GM12878 (cell line): ENCODE data around the gene MEF2C. TPM values are rescaled to one million over a fixed set of nuclear protein-coding genes. Genes with fewer than 3 reads are reported as not detected.

Experiments used
- CREM ChIP-seq: IDR thresholded peaks from 2 replicates; pipeline ENCODE4 v1.6.1; 2014; ENCODE audit warnings: antibody characterized with exemption, low read depth
- EGR1 ChIP-seq, 2 experiments: IDR thresholded peaks; 1 replicate in 1 of 2; 2 replicates in 1 of 2; pipeline ENCODE4 v1.6.1; 2011 to 2012; ENCODE audit warnings: low read depth in 2 of 2, low read length in 2 of 2, borderline replicate concordance in 1 of 2, mild to moderate bottlenecking in 1 of 2, moderate library complexity in 1 of 2
- HCFC1 ChIP-seq: fragments of 150-350 bp; IDR thresholded peaks from 2 replicates; pipeline ENCODE4 v1.6.1; 2014; ENCODE audit warnings: low read length
- KAT2A ChIP-seq: conservative IDR thresholded peaks from 2 replicates; pipeline ENCODE4 v1.6.1; 2011; ENCODE audit warnings: low read depth, low read length; ENCODE audit not compliant: control insufficient read depth
- NR2C1 ChIP-seq: fragments of 450-650 bp; IDR thresholded peaks from 2 replicates; pipeline ENCODE4 v1.6.1; 2017; ENCODE audit warnings: antibody characterized with exemption, mild to moderate bottlenecking, moderate library complexity
- RBBP5 ChIP-seq: fragments of 200-600 bp; sonication (generic); conservative IDR thresholded peaks from 2 replicates; pipeline ENCODE4 v1.6.1; 2016
- SMC3 ChIP-seq: IDR thresholded peaks from 2 replicates; pipeline ENCODE4 v1.6.1; 2011; ENCODE audit warnings: low read length, improper control_type of control experiment, borderline replicate concordance
- ZBTB11 ChIP-seq: fragments of 450-650 bp; formaldehyde crosslinking; IDR thresholded peaks from 2 replicates; pipeline ENCODE4 v1.5.0; 2022; ENCODE audit warnings: mild to moderate bottlenecking, missing genetic modification characterization
- polyA plus RNA-seq, 11 experiments: library from polyadenylated mRNA; depleted of rRNA in 4 of 11; unstranded in 6 of 11; stranded (reverse) in 5 of 11; fragments of >200 nt; fragmentation: Nextera tagmentation in 4 of 11; fragmentation: Illumina TruSeq in 1 of 11; extraction: Ambion mirVana in 4 of 11; extraction: Trizol in 1 of 11; gene quantifications; 1 replicate in 1 of 11; 2 replicates in 10 of 11; pipeline versions ENCODE4 v1.2.1 to v1.2.3, GENCODE V29; 2011 to 2016; ENCODE audit warnings: inconsistent platforms in 2 of 11, missing spikeins in 2 of 11, low read depth in 1 of 11
- total RNA-seq, 4 experiments: library from RNA; depleted of rRNA in 3 of 4; stranded (reverse); fragments of >200 nt in 3 of 4; fragmentation: Illumina TruSeq in 1 of 4; extraction: Trizol in 1 of 4; gene quantifications; 2 replicates each; pipeline versions ENCODE4 v1.2.1 to v1.2.3, GENCODE V29; 2013 to 2021
- TF ChIP-seq, protein P1 (sequence below): fragments of 450-650 bp; IDR thresholded peaks from 2 replicates; pipeline ENCODE4 v1.6.1; 2017; ENCODE audit warnings: mild to moderate bottlenecking, moderate library complexity
- TF ChIP-seq, protein P2 (sequence below): fragments of 450-650 bp; formaldehyde crosslinking; IDR thresholded peaks from 2 replicates; pipeline ENCODE4 v1.4.0; 2020; ENCODE audit warnings: mild to moderate bottlenecking, moderate library complexity
- TF ChIP-seq, protein P3 (sequence below): fragments of 450-650 bp; IDR thresholded peaks from 2 replicates; pipeline ENCODE4 v1.6.1; 2017; ENCODE audit warnings: low read depth, mild to moderate bottlenecking, moderate library complexity
- TF ChIP-seq, protein P4 (sequence below): fragments of 450-650 bp; IDR thresholded peaks from 2 replicates; pipeline ENCODE4 v1.6.1; 2017; ENCODE audit warnings: antibody characterized with exemption, mild to moderate bottlenecking, moderate library complexity

MEF2C gene
- total and polyA plus RNA-seq, 10 of the 15 experiments (the other 5 are each of a cell fraction or from before 2014, with no cell fraction given), result 104 to 225 (median 180) TPM

DNA sequence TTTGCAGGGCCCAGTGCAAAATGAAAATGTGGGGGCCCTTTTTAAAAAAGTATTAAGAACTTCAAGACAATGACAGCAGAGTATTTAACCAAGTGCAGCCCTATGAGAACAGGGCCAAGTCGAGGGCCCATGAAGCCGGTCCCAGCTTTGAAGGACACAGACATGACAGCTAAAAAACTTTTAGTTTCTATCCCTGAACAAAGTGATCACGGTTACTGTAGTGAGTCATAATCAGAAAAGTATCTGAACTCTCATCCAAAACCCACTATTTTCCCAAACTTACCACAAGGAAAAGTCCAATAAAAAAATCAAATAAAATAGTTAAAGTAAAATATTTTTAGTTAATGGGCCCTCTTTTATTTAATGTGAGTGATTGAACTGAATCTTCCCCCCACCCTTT is 126.0 kb downstream of the MEF2C start (continued):
- TF ChIP-seq, protein P1, sequence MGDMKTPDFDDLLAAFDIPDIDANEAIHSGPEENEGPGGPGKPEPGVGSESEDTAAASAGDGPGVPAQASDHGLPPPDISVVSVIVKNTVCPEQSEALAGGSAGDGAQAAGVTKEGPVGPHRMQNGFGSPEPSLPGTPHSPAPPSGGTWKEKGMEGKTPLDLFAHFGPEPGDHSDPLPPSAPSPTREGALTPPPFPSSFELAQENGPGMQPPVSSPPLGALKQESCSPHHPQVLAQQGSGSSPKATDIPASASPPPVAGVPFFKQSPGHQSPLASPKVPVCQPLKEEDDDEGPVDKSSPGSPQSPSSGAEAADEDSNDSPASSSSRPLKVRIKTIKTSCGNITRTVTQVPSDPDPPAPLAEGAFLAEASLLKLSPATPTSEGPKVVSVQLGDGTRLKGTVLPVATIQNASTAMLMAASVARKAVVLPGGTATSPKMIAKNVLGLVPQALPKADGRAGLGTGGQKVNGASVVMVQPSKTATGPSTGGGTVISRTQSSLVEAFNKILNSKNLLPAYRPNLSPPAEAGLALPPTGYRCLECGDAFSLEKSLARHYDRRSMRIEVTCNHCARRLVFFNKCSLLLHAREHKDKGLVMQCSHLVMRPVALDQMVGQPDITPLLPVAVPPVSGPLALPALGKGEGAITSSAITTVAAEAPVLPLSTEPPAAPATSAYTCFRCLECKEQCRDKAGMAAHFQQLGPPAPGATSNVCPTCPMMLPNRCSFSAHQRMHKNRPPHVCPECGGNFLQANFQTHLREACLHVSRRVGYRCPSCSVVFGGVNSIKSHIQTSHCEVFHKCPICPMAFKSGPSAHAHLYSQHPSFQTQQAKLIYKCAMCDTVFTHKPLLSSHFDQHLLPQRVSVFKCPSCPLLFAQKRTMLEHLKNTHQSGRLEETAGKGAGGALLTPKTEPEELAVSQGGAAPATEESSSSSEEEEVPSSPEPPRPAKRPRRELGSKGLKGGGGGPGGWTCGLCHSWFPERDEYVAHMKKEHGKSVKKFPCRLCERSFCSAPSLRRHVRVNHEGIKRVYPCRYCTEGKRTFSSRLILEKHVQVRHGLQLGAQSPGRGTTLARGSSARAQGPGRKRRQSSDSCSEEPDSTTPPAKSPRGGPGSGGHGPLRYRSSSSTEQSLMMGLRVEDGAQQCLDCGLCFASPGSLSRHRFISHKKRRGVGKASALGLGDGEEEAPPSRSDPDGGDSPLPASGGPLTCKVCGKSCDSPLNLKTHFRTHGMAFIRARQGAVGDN, result no peak
- TF ChIP-seq, protein P2, sequence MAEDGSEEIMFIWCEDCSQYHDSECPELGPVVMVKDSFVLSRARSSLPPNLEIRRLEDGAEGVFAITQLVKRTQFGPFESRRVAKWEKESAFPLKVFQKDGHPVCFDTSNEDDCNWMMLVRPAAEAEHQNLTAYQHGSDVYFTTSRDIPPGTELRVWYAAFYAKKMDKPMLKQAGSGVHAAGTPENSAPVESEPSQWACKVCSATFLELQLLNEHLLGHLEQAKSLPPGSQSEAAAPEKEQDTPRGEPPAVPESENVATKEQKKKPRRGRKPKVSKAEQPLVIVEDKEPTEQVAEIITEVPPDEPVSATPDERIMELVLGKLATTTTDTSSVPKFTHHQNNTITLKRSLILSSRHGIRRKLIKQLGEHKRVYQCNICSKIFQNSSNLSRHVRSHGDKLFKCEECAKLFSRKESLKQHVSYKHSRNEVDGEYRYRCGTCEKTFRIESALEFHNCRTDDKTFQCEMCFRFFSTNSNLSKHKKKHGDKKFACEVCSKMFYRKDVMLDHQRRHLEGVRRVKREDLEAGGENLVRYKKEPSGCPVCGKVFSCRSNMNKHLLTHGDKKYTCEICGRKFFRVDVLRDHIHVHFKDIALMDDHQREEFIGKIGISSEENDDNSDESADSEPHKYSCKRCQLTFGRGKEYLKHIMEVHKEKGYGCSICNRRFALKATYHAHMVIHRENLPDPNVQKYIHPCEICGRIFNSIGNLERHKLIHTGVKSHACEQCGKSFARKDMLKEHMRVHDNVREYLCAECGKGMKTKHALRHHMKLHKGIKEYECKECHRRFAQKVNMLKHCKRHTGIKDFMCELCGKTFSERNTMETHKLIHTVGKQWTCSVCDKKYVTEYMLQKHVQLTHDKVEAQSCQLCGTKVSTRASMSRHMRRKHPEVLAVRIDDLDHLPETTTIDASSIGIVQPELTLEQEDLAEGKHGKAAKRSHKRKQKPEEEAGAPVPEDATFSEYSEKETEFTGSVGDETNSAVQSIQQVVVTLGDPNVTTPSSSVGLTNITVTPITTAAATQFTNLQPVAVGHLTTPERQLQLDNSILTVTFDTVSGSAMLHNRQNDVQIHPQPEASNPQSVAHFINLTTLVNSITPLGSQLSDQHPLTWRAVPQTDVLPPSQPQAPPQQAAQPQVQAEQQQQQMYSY, result no peak
- no peak for TF ChIP-seq CREM
- TF ChIP-seq, protein P3, sequence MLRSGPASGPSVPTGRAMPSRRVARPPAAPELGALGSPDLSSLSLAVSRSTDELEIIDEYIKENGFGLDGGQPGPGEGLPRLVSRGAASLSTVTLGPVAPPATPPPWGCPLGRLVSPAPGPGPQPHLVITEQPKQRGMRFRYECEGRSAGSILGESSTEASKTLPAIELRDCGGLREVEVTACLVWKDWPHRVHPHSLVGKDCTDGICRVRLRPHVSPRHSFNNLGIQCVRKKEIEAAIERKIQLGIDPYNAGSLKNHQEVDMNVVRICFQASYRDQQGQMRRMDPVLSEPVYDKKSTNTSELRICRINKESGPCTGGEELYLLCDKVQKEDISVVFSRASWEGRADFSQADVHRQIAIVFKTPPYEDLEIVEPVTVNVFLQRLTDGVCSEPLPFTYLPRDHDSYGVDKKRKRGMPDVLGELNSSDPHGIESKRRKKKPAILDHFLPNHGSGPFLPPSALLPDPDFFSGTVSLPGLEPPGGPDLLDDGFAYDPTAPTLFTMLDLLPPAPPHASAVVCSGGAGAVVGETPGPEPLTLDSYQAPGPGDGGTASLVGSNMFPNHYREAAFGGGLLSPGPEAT, result peak; percentile 53; the same call in 1 of the 2 replicates
- no peak for TF ChIP-seq NR2C1
- no peak for TF ChIP-seq KAT2A
- TF ChIP-seq EGR1 (IDR thresholded peaks at IDR 0.05; ENCODE audit: borderline replicate concordance in 1 of 2, low read depth in 2 of 2, low read length in 2 of 2), result no peak
- no peak for TF ChIP-seq HCFC1
- TF ChIP-seq, protein P4, sequence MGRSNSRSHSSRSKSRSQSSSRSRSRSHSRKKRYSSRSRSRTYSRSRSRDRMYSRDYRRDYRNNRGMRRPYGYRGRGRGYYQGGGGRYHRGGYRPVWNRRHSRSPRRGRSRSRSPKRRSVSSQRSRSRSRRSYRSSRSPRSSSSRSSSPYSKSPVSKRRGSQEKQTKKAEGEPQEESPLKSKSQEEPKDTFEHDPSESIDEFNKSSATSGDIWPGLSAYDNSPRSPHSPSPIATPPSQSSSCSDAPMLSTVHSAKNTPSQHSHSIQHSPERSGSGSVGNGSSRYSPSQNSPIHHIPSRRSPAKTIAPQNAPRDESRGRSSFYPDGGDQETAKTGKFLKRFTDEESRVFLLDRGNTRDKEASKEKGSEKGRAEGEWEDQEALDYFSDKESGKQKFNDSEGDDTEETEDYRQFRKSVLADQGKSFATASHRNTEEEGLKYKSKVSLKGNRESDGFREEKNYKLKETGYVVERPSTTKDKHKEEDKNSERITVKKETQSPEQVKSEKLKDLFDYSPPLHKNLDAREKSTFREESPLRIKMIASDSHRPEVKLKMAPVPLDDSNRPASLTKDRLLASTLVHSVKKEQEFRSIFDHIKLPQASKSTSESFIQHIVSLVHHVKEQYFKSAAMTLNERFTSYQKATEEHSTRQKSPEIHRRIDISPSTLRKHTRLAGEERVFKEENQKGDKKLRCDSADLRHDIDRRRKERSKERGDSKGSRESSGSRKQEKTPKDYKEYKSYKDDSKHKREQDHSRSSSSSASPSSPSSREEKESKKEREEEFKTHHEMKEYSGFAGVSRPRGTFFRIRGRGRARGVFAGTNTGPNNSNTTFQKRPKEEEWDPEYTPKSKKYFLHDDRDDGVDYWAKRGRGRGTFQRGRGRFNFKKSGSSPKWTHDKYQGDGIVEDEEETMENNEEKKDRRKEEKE, result no peak
- TF ChIP-seq SMC3, result no peak
- TF ChIP-seq ZBTB11 (CRISPR knock-in tag), result no peak
- no peak for TF ChIP-seq RBBP5
